Activated naive CD8-positive, alpha-beta T cell treated with anti-CD3 and anti-CD28 coated beads, Interleukin-2, amount 10 ng/mL, durations not matched to agents 7 days and 5 days (primary cell): ENCODE measurements around the gene OMD. TPM values are rescaled to one million over a fixed set of nuclear protein-coding genes. Genes with fewer than 3 reads are reported as not detected.

ENCODE experiments used
- ATAC-seq: fragments of 150-1000 bp; cut with Tn5 transposase; one replicate; pipeline ENCODE4 v1.10.0; 2021; ENCODE audit warnings: low read depth, moderate library complexity
- POLR2A ChIA-PET: fragments of 350-600 bp; sonication (Branson Sonifier 250); formaldehyde crosslinking; loops from one replicate; lab custom pipeline; 2021; ENCODE audit warnings: antibody characterized with exemption; lab: Charles Lee
- DNase-seq: peaks from one replicate; pipeline ENCODE4 v3.0.0; 2021
- H3K27ac Mint-ChIP-seq: one replicate; pipeline ENCODE4 v1.8.0; 2022; ENCODE audit warnings: mild to moderate bottlenecking, mixed read lengths
- H3K27me3 Mint-ChIP-seq: one replicate; pipeline ENCODE4 v1.8.0; 2022; ENCODE audit warnings: mild to moderate bottlenecking, moderate library complexity, mixed read lengths
- H3K36me3 Mint-ChIP-seq: one replicate; pipeline ENCODE4 v1.8.0; 2021; ENCODE audit warnings: mild to moderate bottlenecking, mixed read lengths
- H3K4me1 Mint-ChIP-seq: one replicate; pipeline ENCODE4 v1.8.0; 2021; ENCODE audit warnings: mixed read lengths
- H3K4me3 Mint-ChIP-seq: one replicate; pipeline ENCODE4 v1.8.0; 2022; ENCODE audit warnings: mild to moderate bottlenecking, moderate library complexity, mixed read lengths
- H3K9me3 Mint-ChIP-seq: one replicate; pipeline ENCODE4 v1.8.0; 2021; ENCODE audit warnings: mixed read lengths
- total RNA-seq, 2 experiments: library from RNA; stranded (reverse); gene quantifications; one replicate each; pipeline ENCODE4 v1.2.3, GENCODE V29; 2021

Gene OMD
- total RNA-seq, 2 experiments from 2014 or later, result not detected

GRCh38 chr9:92380603-92381002 is 43.7 kb downstream of the OMD start:
- Mint-ChIP-seq H3K36me3 (peaks cover 27% of the 10 kb centered on the region), H3K4me1 (peaks cover 22% of the 10 kb centered on the region), H3K9me3 (peaks cover 4% of the 10 kb centered on the region), H3K27me3 (no peaks in the 10 kb centered on the region), H3K4me3 (no peak overlapping the region), H3K27ac (no peak overlapping the region)
- DNase-seq (no peak), ATAC-seq (no peak)
- POLR2A ChIA-PET, result no interaction called here

- peaks cover 22% of the 10 kb centered on the region for H3K4me1 Mint-ChIP-seq
- no peak overlapping the region for H3K4me3 Mint-ChIP-seq
- H3K36me3 Mint-ChIP-seq, result peaks cover 35% of the 10 kb centered on the region
- DNase-seq (no peak), ATAC-seq (peak; percentile 84)
- H3K9me3 Mint-ChIP-seq, result peaks cover 6% of the 10 kb centered on the region
- no peak overlapping the region for H3K27ac Mint-ChIP-seq
- no peaks in the 10 kb centered on the region for H3K27me3 Mint-ChIP-seq
- POLR2A ChIA-PET, result no interaction called here
These were observed 45.3 kb downstream of the OMD start for GRCh38 chr9:92378865-92379560.

GRCh38 chr9:92377876-92378275 is 46.4 kb downstream of the OMD start:
- no peaks in the 10 kb centered on the region for H3K27me3 Mint-ChIP-seq
- no peak overlapping the region for H3K4me3 Mint-ChIP-seq
- peaks cover 40% of the 10 kb centered on the region for H3K36me3 Mint-ChIP-seq
- ATAC-seq, result no peak
- POLR2A ChIA-PET, result no interaction called here
- peak overlapping the region; percentile 47 for H3K27ac Mint-ChIP-seq
- H3K9me3 Mint-ChIP-seq, result peaks cover 7% of the 10 kb centered on the region
- H3K4me1 Mint-ChIP-seq, result peaks cover 22% of the 10 kb centered on the region
- no peak for DNase-seq

GRCh38 chr9:92373167-92373566 is 51.1 kb downstream of the OMD start:
- Mint-ChIP-seq H3K27ac (no peak overlapping the region), H3K36me3 (peaks cover 45% of the 10 kb centered on the region), H3K9me3 (peaks cover 12% of the 10 kb centered on the region), H3K4me3 (no peak overlapping the region), H3K27me3 (no peaks in the 10 kb centered on the region), H3K4me1 (peaks cover 12% of the 10 kb centered on the region)
- no peak for DNase-seq
- ATAC-seq, result no peak
- POLR2A ChIA-PET, result no interaction called here

GRCh38 chr9:92369075-92369474 is 55.2 kb downstream of the OMD start:
- DNase-seq (no peak), ATAC-seq (no peak)
- Mint-ChIP-seq H3K9me3 (peaks cover 6% of the 10 kb centered on the region), H3K27ac (no peak overlapping the region), H3K27me3 (no peaks in the 10 kb centered on the region), H3K4me1 (peaks cover 4% of the 10 kb centered on the region), H3K36me3 (peaks cover 34% of the 10 kb centered on the region), H3K4me3 (no peak overlapping the region)
- POLR2A ChIA-PET, result no interaction called here

Other genes with a start within 250 kb of the OMD start
- gene IARS1, start 130.8 kb downstream of the OMD start, total RNA-seq, result 100 to 1,000 TPM; 120 to 123 TPM
- 10 to 100 TPM; 65.6 to 69.2 TPM for gene NOL8, start 99.1 kb downstream of the OMD start, total RNA-seq
- 10 to 100 TPM; 19.6 to 20.6 TPM for gene CENPP, start 98.5 kb downstream of the OMD start, total RNA-seq
- not detected for gene OGN, start 19.9 kb downstream of the OMD start, total RNA-seq
- not detected for gene ASPN, start 58.0 kb upstream of the OMD start, total RNA-seq
- not detected for gene ECM2, start 111.5 kb upstream of the OMD start, total RNA-seq
- gene IPPK, start 245.7 kb upstream of the OMD start, total RNA-seq, result 1 to 10 TPM; 9.4 to 9.7 TPM